Dendritic cell treated with granulocyte-macrophage colony-stimulating factor and Interleukin-4, amounts not matched to agents 40 ng/mL and 50 ng/mL, for 4 days (primary cell): Measurements from ENCODE around the gene GPRIN3.

ENCODE experiments used
- H3K27ac Mint-ChIP-seq: one replicate; pipeline ENCODE4 v1.8.0; 2022; ENCODE audit warnings: mild to moderate bottlenecking, mixed read lengths
- H3K27me3 Mint-ChIP-seq: one replicate; pipeline ENCODE4 v1.8.0; 2022; ENCODE audit warnings: mild to moderate bottlenecking, mixed read lengths
- H3K36me3 Mint-ChIP-seq: one replicate; pipeline ENCODE4 v1.8.0; 2022; ENCODE audit warnings: low read depth, mixed read lengths
- H3K4me1 Mint-ChIP-seq: one replicate; pipeline ENCODE4 v1.8.0; 2022; ENCODE audit warnings: low read depth, mixed read lengths
- H3K4me3 Mint-ChIP-seq: one replicate; pipeline ENCODE4 v1.8.0; 2022; ENCODE audit warnings: mild to moderate bottlenecking, moderate library complexity, mixed read lengths
- H3K9me3 Mint-ChIP-seq: one replicate; pipeline ENCODE4 v1.8.0; 2022; ENCODE audit warnings: mixed read lengths
- intact Hi-C: fragments of 100-400 bp; cut with micrococcal nuclease; formaldehyde crosslinking; loops from one replicate; pipeline ENCODE4 v1.15.0; 2022

GPRIN3 gene

DNA sequence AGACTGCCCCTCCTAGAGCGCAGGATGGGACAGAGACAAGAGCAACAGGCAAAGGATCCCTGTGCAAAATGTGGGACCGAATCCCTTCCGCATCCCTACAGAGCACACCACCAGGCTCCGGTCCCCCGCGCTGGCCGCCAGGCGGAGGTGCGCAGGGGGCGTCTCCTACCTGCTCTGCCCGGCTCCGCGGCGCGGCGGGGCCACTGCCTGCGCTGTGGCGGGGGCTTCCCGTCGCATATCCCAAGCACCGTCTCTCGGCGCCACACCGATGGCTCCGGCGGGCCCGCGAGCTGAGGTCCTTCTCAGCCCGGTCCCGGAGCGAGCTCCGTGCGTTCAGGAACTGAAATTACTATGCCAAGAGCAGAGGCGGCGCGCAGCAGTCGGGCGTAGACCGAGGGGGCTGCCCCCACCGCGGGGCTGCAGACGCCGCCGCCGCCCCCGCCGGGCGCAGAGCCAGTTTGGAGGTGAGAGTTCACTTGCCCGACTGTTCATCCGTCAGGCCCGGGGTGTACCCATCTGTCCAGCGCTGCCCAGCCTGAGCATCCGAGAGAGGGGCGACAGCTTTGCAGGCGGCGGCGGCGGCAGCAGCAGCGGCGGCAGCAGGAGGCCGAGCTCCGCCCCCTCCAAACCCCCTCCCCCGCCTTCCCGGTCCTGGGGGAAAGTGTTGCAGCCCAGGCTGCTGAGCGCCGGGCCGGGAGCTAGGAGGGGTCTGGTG, at the start of gene GPRIN3:
TSS of gene GPRIN3 (minus strand) at position 355 of the 715 bp plus-strand sequence. CDS start 57,690 bp downstream, outside the sequence.
- Mint-ChIP-seq H3K27ac (peak within 1 kb of the TSS; percentile 85), H3K4me1 (peaks cover 46% of the 10 kb centered on the region), H3K27me3 (peaks cover 2% of the 10 kb centered on the region), H3K9me3 (no peaks in the 10 kb centered on the region), H3K36me3 (peaks cover 12% of the 10 kb centered on the region), H3K4me3 (peak within 1 kb of the TSS; percentile 85)
- intact Hi-C loops: loop anchor here (10.0 kb wide), 1 partner anchor 193 kb away; the partner anchor contains the start of gene TIGD2

DNA sequence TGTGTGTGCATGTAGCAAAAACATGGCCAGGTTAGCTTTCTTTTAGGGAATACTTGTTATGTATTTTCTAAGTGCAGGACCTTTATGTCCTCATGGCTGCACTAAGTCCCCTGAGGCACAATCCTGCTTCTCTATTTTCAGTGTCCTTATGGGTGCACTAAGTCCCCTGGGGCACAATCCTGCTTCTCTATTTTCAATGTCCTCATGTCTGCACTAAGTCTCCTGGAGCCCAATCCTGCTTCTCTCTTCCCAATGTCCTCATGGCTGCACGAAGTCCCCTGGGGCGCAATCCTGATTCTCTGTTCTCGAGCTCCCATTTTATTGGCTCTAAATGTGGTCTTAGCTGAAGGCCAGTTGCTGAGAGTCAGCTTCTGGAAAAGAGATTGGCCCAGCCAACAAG, 49.7 kb upstream of the GPRIN3 start:
- Mint-ChIP-seq H3K4me3 (no peak overlapping the region), H3K27me3 (no peaks in the 10 kb centered on the region), H3K9me3 (no peaks in the 10 kb centered on the region), H3K27ac (no peak overlapping the region), H3K4me1 (peaks cover 12% of the 10 kb centered on the region), H3K36me3 (no peaks in the 10 kb centered on the region)
- intact Hi-C loops: no loop called here

DNA sequence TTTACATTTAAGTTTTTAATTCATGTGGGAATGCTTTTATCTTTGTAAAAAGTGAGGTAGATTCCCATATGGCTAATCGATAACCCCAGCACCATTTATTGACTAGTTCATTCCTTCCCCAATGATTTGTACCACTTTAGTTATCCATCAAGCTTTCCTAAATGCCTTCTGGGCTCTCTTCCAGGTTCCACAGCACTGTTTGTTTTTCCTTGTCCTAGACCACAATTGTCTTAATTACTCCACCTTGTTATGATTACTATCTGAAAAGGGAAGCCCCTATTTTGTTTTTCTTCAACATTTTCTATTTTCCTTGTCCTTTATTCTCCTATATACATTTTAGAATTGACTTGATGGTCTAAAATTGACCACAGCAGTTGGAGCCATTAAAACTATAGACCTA, 48.5 kb upstream of the GPRIN3 start:
- H3K9me3 Mint-ChIP-seq: no peaks in the 10 kb centered on the region
- no peak overlapping the region for H3K4me3 Mint-ChIP-seq
- peaks cover 12% of the 10 kb centered on the region for H3K4me1 Mint-ChIP-seq
- H3K27me3 Mint-ChIP-seq: no peaks in the 10 kb centered on the region
- no peaks in the 10 kb centered on the region for H3K36me3 Mint-ChIP-seq
- intact Hi-C loops: no loop called here
- no peak overlapping the region for H3K27ac Mint-ChIP-seq

DNA sequence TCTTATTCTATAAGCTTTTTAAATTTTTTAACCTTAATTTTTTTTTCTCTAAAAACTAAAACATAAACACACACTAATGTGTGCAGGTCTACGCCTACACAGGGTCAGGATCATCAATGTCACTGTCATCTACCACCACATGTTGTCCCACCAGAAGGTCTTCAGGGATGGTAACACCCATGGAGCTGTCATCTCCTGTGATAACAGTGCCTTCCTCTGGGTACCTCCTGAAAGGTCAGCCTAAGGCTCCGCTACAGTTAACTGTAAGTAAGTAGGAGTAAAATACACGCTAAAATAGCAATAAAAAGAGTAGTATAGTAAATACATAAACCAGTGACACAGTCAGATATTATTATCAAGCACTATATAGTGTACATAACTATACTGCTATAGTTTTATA, 45.9 kb upstream of the GPRIN3 start:
- Mint-ChIP-seq H3K4me3 (no peak overlapping the region), H3K27ac (no peak overlapping the region)
- intact Hi-C loops: no loop called here

DNA sequence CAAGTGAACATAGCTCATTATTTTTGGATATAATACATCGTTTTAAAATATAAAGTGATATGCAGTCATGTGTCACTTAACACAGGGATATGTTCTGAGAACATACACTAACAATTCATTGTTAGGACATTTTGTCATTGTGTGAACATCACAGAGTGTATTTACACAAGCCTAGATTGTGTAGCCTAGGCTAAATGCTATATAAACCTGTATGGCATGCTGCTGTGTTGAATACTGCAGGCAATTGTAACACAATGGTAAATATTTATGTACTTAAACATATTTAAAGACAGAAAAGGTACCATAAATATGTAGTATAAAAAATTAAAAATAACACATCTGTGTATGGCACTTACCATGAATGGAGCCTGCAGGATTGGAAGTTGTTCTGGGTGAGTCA, 44.9 kb upstream of the GPRIN3 start:
- intact Hi-C loops: no loop called here
- no peak overlapping the region for H3K4me3 Mint-ChIP-seq
- H3K9me3 Mint-ChIP-seq: peaks cover 9% of the 10 kb centered on the region
- H3K36me3 Mint-ChIP-seq: peaks cover 5% of the 10 kb centered on the region
- H3K4me1 Mint-ChIP-seq: peaks cover 11% of the 10 kb centered on the region
- no peak overlapping the region for H3K27ac Mint-ChIP-seq
- no peaks in the 10 kb centered on the region for H3K27me3 Mint-ChIP-seq

More for the DNA sequence above, 45.9 kb upstream of the GPRIN3 start:
- Mint-ChIP-seq H3K9me3 (no peaks in the 10 kb centered on the region), H3K27me3 (no peaks in the 10 kb centered on the region), H3K36me3 (no peaks in the 10 kb centered on the region), H3K4me1 (peaks cover 12% of the 10 kb centered on the region)

DNA sequence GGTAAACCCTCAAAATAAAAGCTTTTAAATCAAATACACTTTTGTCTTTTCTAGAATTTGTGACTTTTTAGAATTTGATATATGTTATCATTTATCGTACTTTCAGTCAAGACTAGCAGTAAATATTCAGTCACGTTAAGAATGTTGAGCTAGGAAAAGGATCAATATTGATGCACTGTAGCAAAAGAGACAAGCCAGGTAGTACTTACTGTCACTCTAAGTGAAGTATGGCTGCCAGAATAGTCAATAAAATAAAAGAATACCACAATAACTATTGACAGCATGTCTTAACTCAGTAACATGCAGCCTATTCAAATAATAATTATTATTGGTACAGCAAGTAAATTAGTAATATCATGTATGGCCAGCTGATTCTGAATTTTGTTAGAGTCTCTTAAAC, 43.6 kb upstream of the GPRIN3 start:
- Mint-ChIP-seq H3K4me1 (no peaks in the 10 kb centered on the region), H3K9me3 (peaks cover 19% of the 10 kb centered on the region), H3K4me3 (no peak overlapping the region), H3K36me3 (peaks cover 7% of the 10 kb centered on the region), H3K27ac (no peak overlapping the region), H3K27me3 (no peaks in the 10 kb centered on the region)
- intact Hi-C loops: no loop called here

DNA sequence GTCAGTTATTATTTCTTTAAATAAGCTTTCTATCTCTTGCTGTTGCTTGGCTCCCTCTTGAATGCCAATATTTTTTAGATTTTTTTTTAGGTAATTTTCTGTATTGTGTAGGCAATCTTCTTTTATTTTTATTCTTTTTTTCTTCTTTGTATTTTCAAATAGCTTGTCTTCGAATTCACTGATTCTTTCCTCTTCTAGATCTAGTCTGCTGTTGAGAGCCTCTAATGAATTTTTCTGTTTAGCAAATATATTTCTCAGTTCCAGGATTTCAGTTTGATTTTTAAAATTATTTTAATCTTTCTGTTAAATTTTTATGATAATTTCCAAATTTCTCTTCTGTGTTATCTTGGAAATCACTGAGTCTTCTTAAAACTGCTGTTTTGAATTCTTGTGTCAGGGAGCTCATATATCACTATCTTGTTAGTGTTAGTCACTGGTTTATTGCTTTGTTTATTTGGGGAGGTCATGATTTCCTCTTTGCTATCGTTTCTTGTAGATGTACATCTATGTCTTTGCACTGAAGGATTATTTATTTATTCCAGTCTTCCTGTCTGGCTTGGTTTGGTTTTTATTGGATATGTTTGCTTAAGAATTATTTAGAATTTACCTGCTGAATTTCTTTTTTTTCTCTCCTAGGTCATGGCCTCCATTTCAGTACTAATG, 39.9 kb upstream of the GPRIN3 start:
- intact Hi-C loops: no loop called here
- Mint-ChIP-seq H3K27me3 (no peaks in the 10 kb centered on the region), H3K4me1 (no peaks in the 10 kb centered on the region), H3K36me3 (peaks cover 7% of the 10 kb centered on the region), H3K27ac (no peak overlapping the region), H3K4me3 (no peak overlapping the region), H3K9me3 (peaks cover 19% of the 10 kb centered on the region)

DNA sequence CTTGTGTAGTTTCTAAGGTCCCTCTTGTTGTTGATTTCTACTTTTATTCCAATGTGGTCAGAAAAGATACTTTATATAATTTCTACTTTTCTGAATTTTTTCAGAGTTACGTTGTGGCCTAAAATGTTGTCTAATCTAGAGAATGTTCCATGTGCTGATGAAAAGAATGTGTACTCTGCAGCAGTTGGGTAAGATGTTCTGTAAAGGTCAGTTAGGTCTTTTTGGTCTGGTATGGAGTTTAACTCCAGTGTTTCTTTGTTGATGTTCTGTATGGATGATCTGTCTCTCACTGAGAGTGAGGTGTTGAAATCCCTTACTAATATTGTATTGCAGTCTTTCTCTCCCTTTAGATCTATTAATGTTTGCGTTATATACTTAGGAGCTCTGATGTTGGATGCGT, 37.0 kb upstream of the GPRIN3 start:
- Mint-ChIP-seq H3K9me3 (peaks cover 19% of the 10 kb centered on the region), H3K27me3 (no peaks in the 10 kb centered on the region), H3K36me3 (peaks cover 7% of the 10 kb centered on the region), H3K27ac (no peak overlapping the region), H3K4me3 (no peak overlapping the region), H3K4me1 (no peaks in the 10 kb centered on the region)
- intact Hi-C loops: no loop called here

DNA sequence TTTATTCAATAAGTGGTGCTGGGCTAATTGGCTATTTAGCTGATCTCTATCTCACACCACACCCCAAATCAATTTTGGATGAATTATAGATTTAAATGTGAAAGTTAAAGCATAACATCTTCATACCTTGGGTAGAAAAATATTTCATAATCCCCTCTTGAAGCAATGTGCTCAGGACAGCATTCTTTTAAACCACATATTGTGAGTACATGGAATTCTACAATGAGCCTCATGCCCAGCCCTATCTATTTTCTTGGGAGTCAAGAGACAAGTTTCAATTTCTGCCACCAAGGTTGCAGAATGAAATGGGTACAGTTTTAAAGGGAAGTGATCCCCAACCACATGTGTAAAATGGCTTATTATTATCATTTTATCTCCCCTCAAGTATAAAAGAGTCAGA, 30.6 kb upstream of the GPRIN3 start:
- Mint-ChIP-seq H3K36me3 (no peaks in the 10 kb centered on the region), H3K4me3 (no peak overlapping the region), H3K4me1 (peaks cover 34% of the 10 kb centered on the region), H3K27me3 (no peaks in the 10 kb centered on the region), H3K9me3 (no peaks in the 10 kb centered on the region), H3K27ac (no peak overlapping the region)
- intact Hi-C loops: no loop called here

DNA sequence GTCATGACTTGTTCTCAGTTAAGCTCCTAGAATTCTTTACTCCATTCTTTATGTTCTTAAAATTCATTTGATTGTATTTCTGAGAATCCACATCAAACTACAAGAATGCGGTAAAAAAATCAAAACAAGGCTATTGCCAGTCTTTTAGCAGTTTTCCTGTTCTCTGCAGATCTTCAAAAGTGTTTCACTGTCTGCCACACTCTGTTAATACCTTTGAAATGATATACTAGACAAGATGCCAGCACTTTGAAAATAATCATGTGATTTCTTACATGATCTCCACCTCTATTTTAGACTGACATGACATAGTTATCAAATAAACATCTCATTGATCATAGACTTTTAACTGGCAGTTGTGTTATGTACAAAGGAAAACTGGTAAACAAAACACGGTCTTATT, 30.1 kb upstream of the GPRIN3 start:
- Mint-ChIP-seq H3K4me3 (no peak overlapping the region), H3K27me3 (no peaks in the 10 kb centered on the region), H3K9me3 (no peaks in the 10 kb centered on the region), H3K4me1 (peaks cover 34% of the 10 kb centered on the region), H3K36me3 (no peaks in the 10 kb centered on the region), H3K27ac (no peak overlapping the region)
- intact Hi-C loops: no loop called here

DNA sequence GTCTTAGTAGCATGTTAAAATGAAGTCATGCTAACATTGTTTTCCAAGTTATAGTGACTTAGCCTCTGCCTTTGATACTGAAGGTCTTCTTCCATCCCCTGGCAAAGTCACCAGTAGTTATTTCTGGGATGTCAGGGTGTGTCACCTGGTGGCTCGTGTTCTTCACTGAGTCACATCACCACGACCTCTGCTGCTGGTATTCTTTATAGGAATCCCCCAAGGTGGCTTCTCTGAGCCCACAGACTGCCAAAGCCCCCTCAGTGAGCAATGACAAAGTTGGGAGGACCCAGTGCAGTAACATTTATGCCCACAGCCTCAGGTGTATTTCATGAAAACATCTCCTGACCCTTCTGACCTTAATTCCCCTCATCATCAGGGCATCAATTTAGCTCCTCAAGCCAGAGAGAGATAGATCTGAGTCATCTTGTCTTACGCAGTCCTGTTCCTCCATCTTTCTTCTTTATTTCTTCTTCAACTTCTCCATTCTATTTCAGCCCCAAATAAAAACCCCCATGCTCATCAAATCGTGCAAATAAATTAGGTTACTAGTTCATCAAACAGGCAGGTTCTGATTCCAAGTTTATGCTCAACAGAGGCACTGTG, 29.3 kb upstream of the GPRIN3 start:
- Mint-ChIP-seq H3K9me3 (no peaks in the 10 kb centered on the region), H3K4me1 (peaks cover 36% of the 10 kb centered on the region), H3K4me3 (no peak overlapping the region), H3K36me3 (no peaks in the 10 kb centered on the region), H3K27me3 (no peaks in the 10 kb centered on the region), H3K27ac (no peak overlapping the region)
- intact Hi-C loops: no loop called here

DNA sequence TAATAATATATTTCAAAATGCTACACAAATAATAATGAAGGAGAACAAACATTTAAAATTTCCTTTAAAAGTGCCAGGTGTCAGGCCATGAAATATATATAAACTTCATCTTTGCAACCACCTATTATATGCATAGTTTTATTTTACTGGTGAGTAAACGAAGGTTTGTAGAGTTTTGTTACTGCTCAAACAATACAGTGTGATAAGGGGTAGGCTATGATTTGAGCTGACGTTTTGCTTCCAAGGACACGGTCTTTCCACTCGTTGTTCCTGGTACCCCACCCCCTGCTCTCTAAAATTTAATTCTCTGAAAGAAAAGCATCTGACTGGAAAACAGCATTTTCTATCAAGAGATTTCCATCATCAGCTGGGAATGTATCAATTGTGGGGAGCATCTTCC, 27.2 kb upstream of the GPRIN3 start:
- no peaks in the 10 kb centered on the region for H3K36me3 Mint-ChIP-seq
- H3K4me3 Mint-ChIP-seq: no peak overlapping the region
- H3K9me3 Mint-ChIP-seq: no peaks in the 10 kb centered on the region
- H3K27ac Mint-ChIP-seq: peak overlapping the region; percentile 78
- H3K4me1 Mint-ChIP-seq: peaks cover 56% of the 10 kb centered on the region
- no peaks in the 10 kb centered on the region for H3K27me3 Mint-ChIP-seq
- intact Hi-C loops: no loop called here

DNA sequence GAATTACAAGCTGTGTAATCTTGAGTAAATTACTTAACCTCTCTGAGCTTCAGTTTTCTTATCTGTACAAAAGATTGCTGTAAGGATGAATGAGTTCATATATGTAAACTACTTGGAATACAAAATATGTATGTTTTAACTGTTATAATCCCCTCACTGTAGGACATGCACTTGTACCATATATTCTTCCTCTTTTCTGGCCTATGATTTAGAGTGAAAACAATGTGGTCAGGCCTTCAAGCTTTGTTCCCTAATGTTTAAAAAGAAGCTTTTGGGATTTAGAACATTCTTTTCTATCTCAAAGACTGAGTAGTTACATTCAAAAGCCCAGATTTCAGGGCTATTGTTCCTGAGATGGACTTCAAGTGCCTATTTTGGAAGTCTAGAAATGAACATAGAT, 26.7 kb upstream of the GPRIN3 start:
- peak overlapping the region; percentile 78 for H3K27ac Mint-ChIP-seq
- no peaks in the 10 kb centered on the region for H3K36me3 Mint-ChIP-seq
- H3K4me3 Mint-ChIP-seq: no peak overlapping the region
- H3K4me1 Mint-ChIP-seq: peaks cover 61% of the 10 kb centered on the region
- intact Hi-C loops: no loop called here
- H3K27me3 Mint-ChIP-seq: no peaks in the 10 kb centered on the region
- H3K9me3 Mint-ChIP-seq: no peaks in the 10 kb centered on the region

DNA sequence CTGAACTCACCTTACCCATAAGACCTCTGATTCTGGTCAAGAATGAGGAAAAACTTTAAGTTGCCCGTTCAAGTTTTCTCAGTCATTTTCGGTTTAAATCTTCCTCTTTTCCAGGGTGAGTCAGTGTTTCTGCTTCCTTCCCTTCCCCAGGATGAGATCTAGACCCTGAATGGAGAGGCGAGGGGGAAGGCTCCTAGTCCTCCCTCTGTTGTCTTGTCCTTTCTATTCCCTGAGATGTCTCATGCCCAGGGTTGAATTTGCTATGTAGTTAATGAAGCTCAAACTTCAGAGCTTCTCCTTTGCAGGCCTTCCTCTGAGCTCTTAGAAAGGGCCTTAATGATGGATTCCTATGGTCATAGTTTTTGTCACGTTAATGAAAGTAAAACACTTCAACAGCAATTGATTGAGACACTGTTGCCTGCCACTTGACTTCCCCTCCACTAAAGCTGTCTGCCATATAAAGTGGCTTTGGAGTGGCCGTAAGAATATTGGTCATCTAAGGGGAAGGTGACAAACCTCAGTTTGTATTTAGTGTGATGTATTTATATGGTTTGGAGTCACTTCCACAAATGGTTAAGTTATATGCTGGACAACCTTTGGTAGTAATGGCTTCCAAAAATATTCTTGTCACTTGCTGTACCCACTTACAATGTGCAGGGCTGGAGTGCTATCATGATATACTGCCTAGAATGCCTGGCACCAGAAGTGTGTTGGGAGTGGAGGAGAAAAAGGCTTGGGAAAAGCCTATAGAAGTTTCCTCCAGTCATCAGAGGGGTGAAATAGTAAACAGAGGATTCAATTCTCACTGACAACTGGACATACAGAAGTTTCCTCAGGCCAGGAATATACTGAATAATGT, 24.3 kb upstream of the GPRIN3 start:
- no peaks in the 10 kb centered on the region for H3K27me3 Mint-ChIP-seq
- H3K4me3 Mint-ChIP-seq: peak overlapping the region; percentile 61
- intact Hi-C loops: no loop called here
- H3K36me3 Mint-ChIP-seq: no peaks in the 10 kb centered on the region
- peaks cover 65% of the 10 kb centered on the region for H3K4me1 Mint-ChIP-seq
- peak overlapping the region; percentile 91 for H3K27ac Mint-ChIP-seq
- peaks cover 10% of the 10 kb centered on the region for H3K9me3 Mint-ChIP-seq
